CD4-positive, alpha-beta T cell treated with Interleukin-2 at 100 ng/mL for 4 hours (primary cell): ENCODE results near the gene LIN7B.

ENCODE experiments used
- DNase-seq: peaks from one replicate; pipeline ENCODE4 v3.0.0-alpha.2; 2020; ENCODE audit warnings: low spot score

The LIN7B gene

GRCh38 chr19:49094505-49095482, 19.4 kb upstream of the LIN7B start:
- no peak for DNase-seq

- DNase-seq = peak; percentile 83
Observed at GRCh38 chr19:49097453-49098288, 16.5 kb upstream of the LIN7B start.

GRCh38 chr19:49098795-49099194, 15.4 kb upstream of the LIN7B start:
- DNase-seq = no peak

GRCh38 chr19:49101160-49101559, 13.0 kb upstream of the LIN7B start:
- DNase-seq = no peak

GRCh38 chr19:49102303-49102702, 11.9 kb upstream of the LIN7B start:
- DNase-seq = no peak

GRCh38 chr19:49103331-49104085, 10.7 kb upstream of the LIN7B start:
- no peak for DNase-seq

- DNase-seq = no peak
Observed at GRCh38 chr19:49104229-49104864, 9.8 kb upstream of the LIN7B start.

- peak; percentile 63 for DNase-seq
Observed at GRCh38 chr19:49106648-49107135, 7.5 kb upstream of the LIN7B start.

GRCh38 chr19:49107625-49108459, 6.3 kb upstream of the LIN7B start:
- no peak for DNase-seq

GRCh38 chr19:49109051-49109450, 5.1 kb upstream of the LIN7B start:
- no peak for DNase-seq

- DNase-seq = no peak
Observed at GRCh38 chr19:49109569-49110233, 4.5 kb upstream of the LIN7B start.

GRCh38 chr19:49110567-49110966, 3.6 kb upstream of the LIN7B start:
- no peak for DNase-seq

- no peak for DNase-seq
Observed at GRCh38 chr19:49111218-49111998, 2.8 kb upstream of the LIN7B start.

- DNase-seq = peak; percentile 46
Observed at GRCh38 chr19:49114630-49115363, 627 bp downstream of the LIN7B start.

GRCh38 chr19:49116544-49116943, 2.4 kb downstream of the LIN7B start:
- DNase-seq = no peak

GRCh38 chr19:49117677-49118564, 3.8 kb downstream of the LIN7B start:
- no peak for DNase-seq
